ENCODE results near the gene USP33.

Gene USP33

DNA sequence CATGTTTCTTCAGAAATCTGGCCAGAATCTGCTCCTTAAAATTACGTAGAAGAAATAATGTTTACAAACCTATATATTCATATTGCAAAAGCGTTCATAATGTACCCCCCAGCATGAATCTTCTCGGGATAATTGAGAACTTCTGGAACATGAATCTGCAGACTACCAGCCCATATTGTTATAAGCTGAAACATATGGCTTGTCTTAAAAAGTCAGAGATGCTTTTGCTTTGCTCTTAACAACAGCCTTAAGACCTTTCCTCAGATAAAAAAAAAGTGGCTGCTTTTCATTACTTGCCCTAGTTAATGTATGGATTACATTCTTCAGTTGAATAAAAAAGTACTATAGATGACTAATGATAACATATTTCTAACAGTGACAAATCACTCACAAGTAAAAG lies 62.2 kb downstream of the USP33 start:
- H3K79me2 ChIP-seq (ENCODE audit: control insufficient read depth, low read length) = no peaks in the 10 kb centered on the region
- H3K9me3 ChIP-seq (ENCODE audit: control insufficient read depth, insufficient read depth, low read length) = no peaks in the 10 kb centered on the region
- no peaks in the 10 kb centered on the region for H3K4me1 ChIP-seq (ENCODE audit: control insufficient read depth, low read length)
- no peaks in the 10 kb centered on the region for H4K20me1 ChIP-seq (ENCODE audit: control insufficient read depth, insufficient read depth, low read depth, low read length)
- H3K27ac ChIP-seq (ENCODE audit: low read depth, low read length) = no peak overlapping the region
- H3K4me3 ChIP-seq (ENCODE audit: low read length) = no peak overlapping the region
- H3K4me2 ChIP-seq (ENCODE audit: low read length) = no peak overlapping the region
- no peaks in the 10 kb centered on the region for H3F3A ChIP-seq (ENCODE audit: control insufficient read depth, insufficient read depth)
- TF ChIP-seq EZH2phosphoT487 (IDR thresholded peaks at IDR 0.05; ENCODE audit: borderline replicate concordance, low read length) = no peak
- TF ChIP-seq, protein P1, sequence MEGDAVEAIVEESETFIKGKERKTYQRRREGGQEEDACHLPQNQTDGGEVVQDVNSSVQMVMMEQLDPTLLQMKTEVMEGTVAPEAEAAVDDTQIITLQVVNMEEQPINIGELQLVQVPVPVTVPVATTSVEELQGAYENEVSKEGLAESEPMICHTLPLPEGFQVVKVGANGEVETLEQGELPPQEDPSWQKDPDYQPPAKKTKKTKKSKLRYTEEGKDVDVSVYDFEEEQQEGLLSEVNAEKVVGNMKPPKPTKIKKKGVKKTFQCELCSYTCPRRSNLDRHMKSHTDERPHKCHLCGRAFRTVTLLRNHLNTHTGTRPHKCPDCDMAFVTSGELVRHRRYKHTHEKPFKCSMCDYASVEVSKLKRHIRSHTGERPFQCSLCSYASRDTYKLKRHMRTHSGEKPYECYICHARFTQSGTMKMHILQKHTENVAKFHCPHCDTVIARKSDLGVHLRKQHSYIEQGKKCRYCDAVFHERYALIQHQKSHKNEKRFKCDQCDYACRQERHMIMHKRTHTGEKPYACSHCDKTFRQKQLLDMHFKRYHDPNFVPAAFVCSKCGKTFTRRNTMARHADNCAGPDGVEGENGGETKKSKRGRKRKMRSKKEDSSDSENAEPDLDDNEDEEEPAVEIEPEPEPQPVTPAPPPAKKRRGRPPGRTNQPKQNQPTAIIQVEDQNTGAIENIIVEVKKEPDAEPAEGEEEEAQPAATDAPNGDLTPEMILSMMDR (IDR thresholded peaks at IDR 0.05; ENCODE audit: low read depth, low read length, poor library complexity, severe bottlenecking) = no peak
- H3K9me2 ChIP-seq (replicated peaks; ENCODE audit: control insufficient read depth, low read length) = no peaks in the 10 kb centered on the region
- H3K27me3 ChIP-seq (ENCODE audit: control insufficient read depth, low read length) = no peaks in the 10 kb centered on the region
- H3K36me3 ChIP-seq (ENCODE audit: control insufficient read depth, low read length) = no peaks in the 10 kb centered on the region; the same call in 1 of the 2 replicates

DNA sequence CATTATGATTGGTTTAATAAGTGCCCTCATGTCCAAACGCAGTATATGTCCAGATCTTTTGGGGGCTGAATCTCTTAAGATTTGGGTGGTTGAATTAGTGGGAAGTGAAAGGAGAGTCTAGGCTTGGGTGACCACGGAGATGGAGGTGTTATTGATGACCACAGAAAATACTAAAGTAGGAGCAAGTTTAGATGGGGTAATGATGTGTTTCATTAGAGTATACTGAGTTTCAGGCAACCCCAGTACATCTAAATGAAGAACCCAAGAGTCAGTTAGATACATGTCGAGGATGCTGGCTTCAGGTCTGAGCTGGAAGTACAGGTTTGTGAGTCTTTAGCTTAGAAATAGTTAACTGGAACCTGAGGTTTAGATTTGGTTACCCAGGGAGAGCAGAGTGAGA lies 70.7 kb downstream of the USP33 start:
- Histone ChIP-seq H3K9me2 (replicated peaks; ENCODE audit: control insufficient read depth, low read length) (no peaks in the 10 kb centered on the region), H3K27ac (ENCODE audit: low read depth, low read length) (no peak overlapping the region), H3K4me2 (ENCODE audit: low read length) (no peak overlapping the region), H3K79me2 (ENCODE audit: control insufficient read depth, low read length) (peaks cover 10% of the 10 kb centered on the region), H3K9me3 (ENCODE audit: control insufficient read depth, insufficient read depth, low read length) (no peaks in the 10 kb centered on the region), H3K4me1 (ENCODE audit: control insufficient read depth, low read length) (peaks cover 29% of the 10 kb centered on the region), H3F3A (ENCODE audit: control insufficient read depth, insufficient read depth) (peaks cover 11% of the 10 kb centered on the region), H4K20me1 (ENCODE audit: control insufficient read depth, insufficient read depth, low read depth, low read length) (no peaks in the 10 kb centered on the region), H3K4me3 (ENCODE audit: low read length) (no peak overlapping the region), H3K36me3 (ENCODE audit: control insufficient read depth, low read length) (no peaks in the 10 kb centered on the region), H3K27me3 (ENCODE audit: control insufficient read depth, low read length) (no peaks in the 10 kb centered on the region)
- TF ChIP-seq EZH2phosphoT487 (IDR thresholded peaks at IDR 0.05; ENCODE audit: borderline replicate concordance, low read length) = no peak
- TF ChIP-seq, protein P1 (IDR thresholded peaks at IDR 0.05; ENCODE audit: low read depth, low read length, poor library complexity, severe bottlenecking) = no peak

DNA sequence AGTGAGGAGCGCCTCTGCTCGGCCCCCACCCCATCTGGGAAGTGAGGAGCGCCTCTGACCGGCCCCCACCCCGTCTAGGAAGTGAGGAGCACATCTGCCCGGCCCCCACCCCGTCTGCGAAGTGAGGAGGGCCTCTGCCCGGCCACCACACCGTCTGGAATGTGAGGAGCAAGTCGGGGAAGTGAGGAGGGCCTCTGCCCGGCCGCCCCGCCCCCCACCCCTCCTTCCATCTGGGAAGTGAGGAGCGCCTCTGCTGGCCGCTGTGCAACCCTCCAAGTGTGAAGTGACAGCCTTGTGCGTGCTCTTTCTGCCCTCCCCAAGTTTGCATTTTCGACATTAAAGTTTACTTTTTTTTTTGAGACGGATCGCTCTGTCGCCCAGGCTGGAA lies 72.1 kb downstream of the USP33 start:
- H3K4me3 ChIP-seq (ENCODE audit: low read length) = peak overlapping the region; percentile 40

More for the DNA sequence above, 72.1 kb downstream of the USP33 start:
- no peaks in the 10 kb centered on the region for H3K9me2 ChIP-seq (replicated peaks; ENCODE audit: control insufficient read depth, low read length)
- H3K9me3 ChIP-seq (ENCODE audit: control insufficient read depth, insufficient read depth, low read length) = no peaks in the 10 kb centered on the region
- H3K27ac ChIP-seq (ENCODE audit: low read depth, low read length) = peak overlapping the region; percentile 30
- no peaks in the 10 kb centered on the region for H4K20me1 ChIP-seq (ENCODE audit: control insufficient read depth, insufficient read depth, low read depth, low read length)
- no peaks in the 10 kb centered on the region for H3K27me3 ChIP-seq (ENCODE audit: control insufficient read depth, low read length)
- H3F3A ChIP-seq (ENCODE audit: control insufficient read depth, insufficient read depth) = peaks cover 11% of the 10 kb centered on the region
- peaks cover 32% of the 10 kb centered on the region for H3K4me1 ChIP-seq (ENCODE audit: control insufficient read depth, low read length)
- TF ChIP-seq, protein P1 (IDR thresholded peaks at IDR 0.05; ENCODE audit: low read depth, low read length, poor library complexity, severe bottlenecking) = peak; percentile 51
- TF ChIP-seq EZH2phosphoT487 (IDR thresholded peaks at IDR 0.05; ENCODE audit: borderline replicate concordance, low read length) = no peak
- H3K36me3 ChIP-seq (ENCODE audit: control insufficient read depth, low read length) = no peaks in the 10 kb centered on the region
- peaks cover 15% of the 10 kb centered on the region for H3K79me2 ChIP-seq (ENCODE audit: control insufficient read depth, low read length)
- peak overlapping the region; percentile 53 for H3K4me2 ChIP-seq (ENCODE audit: low read length)

Measured in DOHH2 (cell line).